ENCODE results near the gene FAM120A.
A peak's percentile ranks its signal among the peaks of the same experiment; 100 is the strongest.

Gene FAM120A

DNA sequence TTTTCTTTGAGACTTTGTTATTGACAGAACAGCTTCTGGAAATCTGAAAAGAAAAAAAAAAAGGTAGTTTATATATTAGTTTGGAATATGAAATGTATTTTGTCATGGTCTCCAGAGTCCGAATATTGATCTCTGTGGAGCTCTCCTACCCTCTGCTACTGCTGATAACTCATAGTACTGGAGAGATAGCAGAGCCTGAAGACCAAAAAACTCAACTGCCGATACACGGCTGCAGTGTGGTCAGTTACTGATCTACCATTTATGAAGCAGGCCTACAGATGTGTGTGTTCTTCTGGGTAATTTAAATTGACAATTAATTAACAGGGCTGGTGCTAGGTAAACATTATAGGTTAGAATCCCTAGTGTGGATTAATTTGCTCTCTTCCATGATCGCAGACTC is 3.8 kb upstream of the FAM120A start:
- no peak overlapping the region for H3K9ac ChIP-seq (ENCODE audit: low read depth, low read length, poor library complexity, severe bottlenecking)
- peaks cover 34% of the 10 kb centered on the region for H3K79me2 ChIP-seq (ENCODE audit: insufficient read depth, low read length)
- no peak overlapping the region for H3K4me2 ChIP-seq (ENCODE audit: low read depth, low read length, poor library complexity, severe bottlenecking)
- no peaks in the 10 kb centered on the region for H3K27me3 ChIP-seq (ENCODE audit: insufficient read depth, low read length, poor library complexity, severe bottlenecking)
- no peaks in the 10 kb centered on the region for H3K9me2 ChIP-seq (replicated peaks; ENCODE audit: low read depth, low read length)
- H3F3A ChIP-seq (ENCODE audit: low read depth), result no peaks in the 10 kb centered on the region
- no peak overlapping the region for H3K4me3 ChIP-seq (ENCODE audit: low read length, poor library complexity, severe bottlenecking)
- peaks cover 7% of the 10 kb centered on the region for H3K4me1 ChIP-seq (ENCODE audit: insufficient read depth, low read length, poor library complexity, severe bottlenecking)
- peaks cover 14% of the 10 kb centered on the region for H4K20me1 ChIP-seq (ENCODE audit: insufficient read depth, low read length, poor library complexity, severe bottlenecking)
- H3K36me3 ChIP-seq (ENCODE audit: insufficient read depth, low read length), result peaks cover 23% of the 10 kb centered on the region; the same call in 1 of the 2 replicates
- no peak overlapping the region for H2AFZ ChIP-seq (ENCODE audit: low read length)
- TF ChIP-seq, protein P1, sequence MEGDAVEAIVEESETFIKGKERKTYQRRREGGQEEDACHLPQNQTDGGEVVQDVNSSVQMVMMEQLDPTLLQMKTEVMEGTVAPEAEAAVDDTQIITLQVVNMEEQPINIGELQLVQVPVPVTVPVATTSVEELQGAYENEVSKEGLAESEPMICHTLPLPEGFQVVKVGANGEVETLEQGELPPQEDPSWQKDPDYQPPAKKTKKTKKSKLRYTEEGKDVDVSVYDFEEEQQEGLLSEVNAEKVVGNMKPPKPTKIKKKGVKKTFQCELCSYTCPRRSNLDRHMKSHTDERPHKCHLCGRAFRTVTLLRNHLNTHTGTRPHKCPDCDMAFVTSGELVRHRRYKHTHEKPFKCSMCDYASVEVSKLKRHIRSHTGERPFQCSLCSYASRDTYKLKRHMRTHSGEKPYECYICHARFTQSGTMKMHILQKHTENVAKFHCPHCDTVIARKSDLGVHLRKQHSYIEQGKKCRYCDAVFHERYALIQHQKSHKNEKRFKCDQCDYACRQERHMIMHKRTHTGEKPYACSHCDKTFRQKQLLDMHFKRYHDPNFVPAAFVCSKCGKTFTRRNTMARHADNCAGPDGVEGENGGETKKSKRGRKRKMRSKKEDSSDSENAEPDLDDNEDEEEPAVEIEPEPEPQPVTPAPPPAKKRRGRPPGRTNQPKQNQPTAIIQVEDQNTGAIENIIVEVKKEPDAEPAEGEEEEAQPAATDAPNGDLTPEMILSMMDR (conservative IDR thresholded peaks at IDR 0.05; ENCODE audit: low read length), result no peak
- no peak for TF ChIP-seq EZH2phosphoT487 (IDR thresholded peaks at IDR 0.05; ENCODE audit: borderline replicate concordance)
- no peaks in the 10 kb centered on the region for H3K9me3 ChIP-seq (ENCODE audit: insufficient read depth, low read depth, low read length)

DNA sequence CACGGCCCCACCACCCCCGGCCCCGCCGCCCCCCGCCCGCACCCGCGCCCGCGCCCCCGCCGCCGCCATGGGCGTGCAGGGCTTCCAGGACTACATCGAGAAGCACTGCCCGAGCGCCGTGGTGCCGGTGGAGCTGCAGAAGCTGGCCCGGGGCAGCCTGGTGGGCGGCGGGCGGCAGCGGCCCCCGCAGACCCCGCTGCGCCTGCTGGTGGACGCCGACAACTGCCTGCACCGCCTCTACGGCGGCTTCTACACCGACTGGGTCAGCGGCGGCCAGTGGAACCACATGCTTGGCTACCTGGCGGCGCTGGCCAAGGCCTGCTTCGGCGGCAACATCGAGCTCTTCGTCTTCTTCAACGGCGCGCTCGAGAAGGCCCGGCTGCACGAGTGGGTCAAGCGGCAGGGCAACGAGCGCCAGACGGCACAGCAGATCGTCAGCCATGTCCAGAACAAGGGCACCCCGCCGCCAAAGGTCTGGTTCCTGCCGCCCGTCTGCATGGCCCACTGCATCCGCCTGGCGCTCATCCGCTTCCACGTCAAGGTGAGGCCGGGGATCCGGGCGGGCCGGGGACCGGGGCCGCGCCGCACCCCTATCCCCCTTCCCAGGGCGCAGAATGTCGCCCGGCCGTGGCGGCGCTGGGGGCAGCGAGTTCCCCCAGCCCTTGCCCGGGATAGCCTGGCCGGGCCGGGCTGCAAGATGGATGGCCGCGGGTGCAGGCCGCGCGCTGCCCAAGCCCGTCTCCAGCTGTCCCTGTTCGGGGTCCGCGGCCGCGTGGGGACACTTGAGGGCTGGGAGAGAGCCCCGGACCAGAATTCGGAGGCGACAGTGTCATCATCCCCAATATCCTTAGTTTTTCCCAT is 594 bp downstream of the FAM120A start:
- Histone ChIP-seq H3K9me2 (replicated peaks; ENCODE audit: low read depth, low read length) (no peaks in the 10 kb centered on the region), H2AFZ (ENCODE audit: low read length) (peak overlapping the region; percentile 67), H3K27me3 (ENCODE audit: insufficient read depth, low read length, poor library complexity, severe bottlenecking) (no peaks in the 10 kb centered on the region), H4K20me1 (ENCODE audit: insufficient read depth, low read length, poor library complexity, severe bottlenecking) (peaks cover 52% of the 10 kb centered on the region), H3K9me3 (ENCODE audit: insufficient read depth, low read depth, low read length) (no peaks in the 10 kb centered on the region), H3K4me1 (ENCODE audit: insufficient read depth, low read length, poor library complexity, severe bottlenecking) (peaks cover 39% of the 10 kb centered on the region), H3K4me3 (ENCODE audit: low read length, poor library complexity, severe bottlenecking) (peak overlapping the region; percentile 98), H3K36me3 (ENCODE audit: insufficient read depth, low read length) (peaks cover 11% of the 10 kb centered on the region; the same call in 1 of the 2 replicates), H3F3A (ENCODE audit: low read depth) (no peaks in the 10 kb centered on the region), H3K79me2 (ENCODE audit: insufficient read depth, low read length) (peaks cover 78% of the 10 kb centered on the region), H3K9ac (ENCODE audit: low read depth, low read length, poor library complexity, severe bottlenecking) (peak overlapping the region; percentile 98), H3K4me2 (ENCODE audit: low read depth, low read length, poor library complexity, severe bottlenecking) (peak overlapping the region; percentile 97)
- TF ChIP-seq EZH2phosphoT487 (IDR thresholded peaks at IDR 0.05; ENCODE audit: borderline replicate concordance), result no peak
- TF ChIP-seq, protein P1 (conservative IDR thresholded peaks at IDR 0.05; ENCODE audit: low read length), result no peak

DNA sequence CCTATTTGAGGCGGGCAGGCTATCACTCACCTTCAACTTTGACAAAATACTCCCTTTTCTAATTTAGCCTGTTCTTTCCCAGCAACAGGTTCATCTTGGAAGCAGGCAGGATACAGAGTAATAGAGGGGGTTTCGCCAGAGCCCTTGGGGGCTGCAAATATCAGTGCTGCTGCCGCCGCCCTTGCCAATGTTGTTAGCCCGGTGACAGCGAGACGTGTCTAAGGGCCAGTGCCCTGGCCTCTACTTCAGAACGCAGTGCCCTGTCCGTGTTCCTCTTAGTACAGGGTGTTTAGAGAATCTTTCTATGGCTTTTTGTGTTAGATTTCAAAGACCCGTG is 1.2 kb downstream of the FAM120A start:
- peak overlapping the region; percentile 98 for H3K4me3 ChIP-seq (ENCODE audit: low read length, poor library complexity, severe bottlenecking)

More for the DNA sequence above, 1.2 kb downstream of the FAM120A start:
- H3K9me3 ChIP-seq (ENCODE audit: insufficient read depth, low read depth, low read length), result no peaks in the 10 kb centered on the region
- H4K20me1 ChIP-seq (ENCODE audit: insufficient read depth, low read length, poor library complexity, severe bottlenecking), result peaks cover 58% of the 10 kb centered on the region
- peaks cover 84% of the 10 kb centered on the region for H3K79me2 ChIP-seq (ENCODE audit: insufficient read depth, low read length)
- H3K4me1 ChIP-seq (ENCODE audit: insufficient read depth, low read length, poor library complexity, severe bottlenecking), result peaks cover 43% of the 10 kb centered on the region
- no peak for TF ChIP-seq EZH2phosphoT487 (IDR thresholded peaks at IDR 0.05; ENCODE audit: borderline replicate concordance)
- TF ChIP-seq, protein P1 (conservative IDR thresholded peaks at IDR 0.05; ENCODE audit: low read length), result no peak
- H2AFZ ChIP-seq (ENCODE audit: low read length), result peak overlapping the region; percentile 67; the same call in 1 of the 2 replicates
- H3K27me3 ChIP-seq (ENCODE audit: insufficient read depth, low read length, poor library complexity, severe bottlenecking), result no peaks in the 10 kb centered on the region
- no peaks in the 10 kb centered on the region for H3F3A ChIP-seq (ENCODE audit: low read depth)
- H3K4me2 ChIP-seq (ENCODE audit: low read depth, low read length, poor library complexity, severe bottlenecking), result peak overlapping the region; percentile 97
- H3K9ac ChIP-seq (ENCODE audit: low read depth, low read length, poor library complexity, severe bottlenecking), result peak overlapping the region; percentile 98
- H3K36me3 ChIP-seq (ENCODE audit: insufficient read depth, low read length), result peaks cover 6% of the 10 kb centered on the region; the same call in 1 of the 2 replicates
- no peaks in the 10 kb centered on the region for H3K9me2 ChIP-seq (replicated peaks; ENCODE audit: low read depth, low read length)
